ENCODE data around the gene THBS1.

DNA sequence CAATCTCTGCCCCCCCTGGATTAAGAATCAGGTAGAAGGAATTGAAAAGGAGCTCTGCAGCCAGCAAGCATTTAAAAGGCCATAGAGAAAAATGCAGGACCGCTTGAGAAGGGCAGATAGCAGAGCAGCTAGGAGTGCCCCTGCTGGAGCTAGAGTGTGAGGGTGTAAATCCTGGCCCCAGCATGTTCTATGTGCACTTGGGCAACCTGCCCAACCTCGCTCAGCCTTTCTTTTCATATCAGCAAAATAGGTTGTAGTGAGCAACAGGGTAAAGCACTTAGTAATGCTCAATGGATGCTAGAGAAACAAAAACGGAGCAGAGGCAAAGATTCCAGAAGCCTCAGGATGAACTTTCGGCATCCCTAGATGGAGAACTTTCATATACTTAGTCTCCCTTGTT lies 25.0 kb upstream of the THBS1 start:
- TF ChIP-seq GATA3 (IDR thresholded peaks at IDR 0.05; ENCODE audit: low read depth, low read length) (no peak), GATA2 (IDR thresholded peaks at IDR 0.05; ENCODE audit: low read depth, low read length) (no peak)
